ENCODE measurements around the gene PLCXD3. TPM values are rescaled to one million over a fixed set of nuclear protein-coding genes. Genes with fewer than 3 reads are reported as not detected.
"Not testable (repeated sequence)": the region's sequence is repeated elsewhere in the genome, so short reads cannot be mapped to it uniquely, and the experiment has no call there.

The PLCXD3 gene
- total and polyA plus RNA-seq, 9 of the 15 experiments (the other 6 are each of a cell fraction or from before 2014, with no cell fraction given) = not detected

DNA sequence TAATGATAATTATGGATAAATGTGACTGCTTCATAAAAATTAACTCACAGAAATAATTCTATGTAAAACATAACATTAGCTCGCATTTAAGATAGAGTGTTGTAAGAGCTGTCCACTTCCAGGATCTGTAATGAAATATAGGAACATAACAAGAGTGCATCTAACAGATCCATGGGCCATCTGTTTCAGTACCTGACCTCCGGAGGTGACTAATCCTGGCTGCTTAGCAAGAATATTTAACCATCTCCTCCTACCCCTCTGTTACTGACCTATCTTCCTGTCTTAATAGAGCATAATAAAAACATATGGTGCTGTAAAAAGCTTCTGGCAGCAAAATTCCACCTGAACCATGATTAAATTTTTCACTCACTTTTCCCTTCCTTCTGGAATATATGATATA, 7.1 kb downstream of the PLCXD3 start (continued):
- TF ChIP-seq, protein P1, sequence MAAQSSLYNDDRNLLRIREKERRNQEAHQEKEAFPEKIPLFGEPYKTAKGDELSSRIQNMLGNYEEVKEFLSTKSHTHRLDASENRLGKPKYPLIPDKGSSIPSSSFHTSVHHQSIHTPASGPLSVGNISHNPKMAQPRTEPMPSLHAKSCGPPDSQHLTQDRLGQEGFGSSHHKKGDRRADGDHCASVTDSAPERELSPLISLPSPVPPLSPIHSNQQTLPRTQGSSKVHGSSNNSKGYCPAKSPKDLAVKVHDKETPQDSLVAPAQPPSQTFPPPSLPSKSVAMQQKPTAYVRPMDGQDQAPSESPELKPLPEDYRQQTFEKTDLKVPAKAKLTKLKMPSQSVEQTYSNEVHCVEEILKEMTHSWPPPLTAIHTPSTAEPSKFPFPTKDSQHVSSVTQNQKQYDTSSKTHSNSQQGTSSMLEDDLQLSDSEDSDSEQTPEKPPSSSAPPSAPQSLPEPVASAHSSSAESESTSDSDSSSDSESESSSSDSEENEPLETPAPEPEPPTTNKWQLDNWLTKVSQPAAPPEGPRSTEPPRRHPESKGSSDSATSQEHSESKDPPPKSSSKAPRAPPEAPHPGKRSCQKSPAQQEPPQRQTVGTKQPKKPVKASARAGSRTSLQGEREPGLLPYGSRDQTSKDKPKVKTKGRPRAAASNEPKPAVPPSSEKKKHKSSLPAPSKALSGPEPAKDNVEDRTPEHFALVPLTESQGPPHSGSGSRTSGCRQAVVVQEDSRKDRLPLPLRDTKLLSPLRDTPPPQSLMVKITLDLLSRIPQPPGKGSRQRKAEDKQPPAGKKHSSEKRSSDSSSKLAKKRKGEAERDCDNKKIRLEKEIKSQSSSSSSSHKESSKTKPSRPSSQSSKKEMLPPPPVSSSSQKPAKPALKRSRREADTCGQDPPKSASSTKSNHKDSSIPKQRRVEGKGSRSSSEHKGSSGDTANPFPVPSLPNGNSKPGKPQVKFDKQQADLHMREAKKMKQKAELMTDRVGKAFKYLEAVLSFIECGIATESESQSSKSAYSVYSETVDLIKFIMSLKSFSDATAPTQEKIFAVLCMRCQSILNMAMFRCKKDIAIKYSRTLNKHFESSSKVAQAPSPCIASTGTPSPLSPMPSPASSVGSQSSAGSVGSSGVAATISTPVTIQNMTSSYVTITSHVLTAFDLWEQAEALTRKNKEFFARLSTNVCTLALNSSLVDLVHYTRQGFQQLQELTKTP (IDR thresholded peaks at IDR 0.05; ENCODE audit: low read depth in 1 of 2, partially characterized antibody in 2 of 2) = no peak
- no peak for TF ChIP-seq ZNF347 (CRISPR knock-in tag; IDR thresholded peaks at IDR 0.05; ENCODE audit: low read depth)
- TF ChIP-seq, protein P2, sequence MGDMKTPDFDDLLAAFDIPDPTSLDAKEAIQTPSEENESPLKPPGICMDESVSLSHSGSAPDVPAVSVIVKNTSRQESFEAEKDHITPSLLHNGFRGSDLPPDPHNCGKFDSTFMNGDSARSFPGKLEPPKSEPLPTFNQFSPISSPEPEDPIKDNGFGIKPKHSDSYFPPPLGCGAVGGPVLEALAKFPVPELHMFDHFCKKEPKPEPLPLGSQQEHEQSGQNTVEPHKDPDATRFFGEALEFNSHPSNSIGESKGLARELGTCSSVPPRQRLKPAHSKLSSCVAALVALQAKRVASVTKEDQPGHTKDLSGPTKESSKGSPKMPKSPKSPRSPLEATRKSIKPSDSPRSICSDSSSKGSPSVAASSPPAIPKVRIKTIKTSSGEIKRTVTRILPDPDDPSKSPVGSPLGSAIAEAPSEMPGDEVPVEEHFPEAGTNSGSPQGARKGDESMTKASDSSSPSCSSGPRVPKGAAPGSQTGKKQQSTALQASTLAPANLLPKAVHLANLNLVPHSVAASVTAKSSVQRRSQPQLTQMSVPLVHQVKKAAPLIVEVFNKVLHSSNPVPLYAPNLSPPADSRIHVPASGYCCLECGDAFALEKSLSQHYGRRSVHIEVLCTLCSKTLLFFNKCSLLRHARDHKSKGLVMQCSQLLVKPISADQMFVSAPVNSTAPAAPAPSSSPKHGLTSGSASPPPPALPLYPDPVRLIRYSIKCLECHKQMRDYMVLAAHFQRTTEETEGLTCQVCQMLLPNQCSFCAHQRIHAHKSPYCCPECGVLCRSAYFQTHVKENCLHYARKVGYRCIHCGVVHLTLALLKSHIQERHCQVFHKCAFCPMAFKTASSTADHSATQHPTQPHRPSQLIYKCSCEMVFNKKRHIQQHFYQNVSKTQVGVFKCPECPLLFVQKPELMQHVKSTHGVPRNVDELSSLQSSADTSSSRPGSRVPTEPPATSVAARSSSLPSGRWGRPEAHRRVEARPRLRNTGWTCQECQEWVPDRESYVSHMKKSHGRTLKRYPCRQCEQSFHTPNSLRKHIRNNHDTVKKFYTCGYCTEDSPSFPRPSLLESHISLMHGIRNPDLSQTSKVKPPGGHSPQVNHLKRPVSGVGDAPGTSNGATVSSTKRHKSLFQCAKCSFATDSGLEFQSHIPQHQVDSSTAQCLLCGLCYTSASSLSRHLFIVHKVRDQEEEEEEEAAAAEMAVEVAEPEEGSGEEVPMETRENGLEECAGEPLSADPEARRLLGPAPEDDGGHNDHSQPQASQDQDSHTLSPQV (IDR thresholded peaks at IDR 0.05) = no peak
- no peak for TF ChIP-seq NBN (IDR thresholded peaks at IDR 0.05; ENCODE audit: low read depth)
- TF ChIP-seq PCBP2 (IDR thresholded peaks at IDR 0.05; ENCODE audit: low read depth, low read length, poor library complexity, severe bottlenecking) = no peak
- TF ChIP-seq TAF1 (IDR thresholded peaks at IDR 0.05; ENCODE audit: control insufficient read depth, extremely low read depth, insufficient read depth, low read length, severe bottlenecking) = no peak
- TF ChIP-seq ZNF699 (CRISPR knock-in tag; IDR thresholded peaks at IDR 0.05; ENCODE audit: insufficient replicate concordance) = no peak

DNA sequence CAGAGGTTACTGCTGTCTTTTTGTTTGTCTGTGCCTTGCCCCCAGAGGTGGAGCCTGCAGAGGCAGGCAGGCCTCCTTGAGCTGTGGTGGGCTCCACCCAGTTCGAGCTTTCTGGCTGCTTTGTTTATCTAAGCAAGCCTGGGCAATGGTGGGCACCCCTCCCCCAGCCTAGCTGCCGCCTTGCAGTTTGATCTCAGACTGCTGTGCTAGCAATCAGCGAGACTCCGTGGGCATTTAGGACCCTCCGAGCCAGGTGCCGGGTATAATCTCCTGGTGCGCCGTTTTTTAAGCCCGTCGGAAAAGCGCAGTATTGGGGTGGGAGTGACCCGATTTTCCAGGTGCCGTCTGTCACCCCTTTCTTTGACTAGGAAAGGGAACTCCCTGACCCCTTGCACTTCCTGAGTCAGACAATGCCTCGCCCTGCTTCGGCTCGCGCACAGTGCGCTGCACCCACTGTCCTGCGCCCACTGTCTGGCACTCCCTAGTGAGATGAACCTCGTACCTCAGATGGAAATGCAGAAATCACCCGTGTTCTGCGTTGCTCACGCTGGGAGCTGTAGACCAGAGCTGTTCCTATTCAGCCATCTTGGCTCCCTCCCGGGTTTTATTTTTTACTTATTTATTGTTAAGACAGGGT, 16.8 kb downstream of the PLCXD3 start:
- 3% methylated on average over 22 of the region's 24 CpGs for WGBS (ENCODE audit: insufficient coverage, low coverage, missing lambda C conversion rate)
- in situ Hi-C loops (cut with MboI); H3K9me1 ChIP-seq (ENCODE audit: control insufficient read depth, insufficient read depth, low read length); POLR2A ChIA-PET; ATAC-seq; FAIRE-seq; DNase-seq (ENCODE audit: extremely low read depth in 1 of 4, low spot score in 3 of 4); H3K9me3 ChIP-seq (replicated peaks; ENCODE audit: control insufficient read depth, insufficient read depth, low read depth, low read length); H3K27ac ChIP-seq (ENCODE audit: extremely low read depth, low read depth, low read length); BruUV-seq (replicated peaks); CTCF ChIA-PET (ENCODE audit: low intra/inter-chr PET ratio); H2AFZ ChIP-seq (ENCODE audit: low read depth, low read length); intact Hi-C loops (cut with micrococcal nuclease); H3K4me2 ChIP-seq (ENCODE audit: insufficient read depth, low read length); H3K4me3 ChIP-seq; H4K20me1 ChIP-seq (replicated peaks; ENCODE audit: control insufficient read depth, insufficient read depth, low read length); H3K27me3 ChIP-seq (ENCODE audit: control insufficient read depth in 2 of 2, insufficient read depth in 2 of 2, low read length in 2 of 2); H3K4me1 ChIP-seq (replicated peaks in 1 of 2; ENCODE audit: control insufficient read depth in 2 of 2, insufficient read depth in 2 of 2, low read length in 2 of 2); H3K36me3 ChIP-seq (ENCODE audit: control insufficient read depth, insufficient read depth, low read length); H3K9ac ChIP-seq (ENCODE audit: insufficient read depth in 1 of 2, low read depth in 2 of 2, low read length in 2 of 2); H3K79me2 ChIP-seq (ENCODE audit: control insufficient read depth, insufficient read depth, low read length): not testable (repeated sequence)

Measured in K562 (cell line).